Measurements from ENCODE around the gene TMSB4X. TPM values are rescaled to one million over a fixed set of nuclear protein-coding genes. Genes with fewer than 3 reads are reported as not detected.

Gene TMSB4X
- total RNA-seq, 1 donor from 2014 or later: 2,397 TPM

GRCh38 chrX:13022926-13023325 lies 48.0 kb downstream of the TMSB4X start:
- intact Hi-C loops (cut with DNase I): no loop called here
- H3K4me3 ChIP-seq: no peak overlapping the region
- no peaks in the 10 kb centered on the region for H3K27me3 ChIP-seq
- no peaks in the 10 kb centered on the region for H3K4me1 ChIP-seq
- TF ChIP-seq, protein P1, sequence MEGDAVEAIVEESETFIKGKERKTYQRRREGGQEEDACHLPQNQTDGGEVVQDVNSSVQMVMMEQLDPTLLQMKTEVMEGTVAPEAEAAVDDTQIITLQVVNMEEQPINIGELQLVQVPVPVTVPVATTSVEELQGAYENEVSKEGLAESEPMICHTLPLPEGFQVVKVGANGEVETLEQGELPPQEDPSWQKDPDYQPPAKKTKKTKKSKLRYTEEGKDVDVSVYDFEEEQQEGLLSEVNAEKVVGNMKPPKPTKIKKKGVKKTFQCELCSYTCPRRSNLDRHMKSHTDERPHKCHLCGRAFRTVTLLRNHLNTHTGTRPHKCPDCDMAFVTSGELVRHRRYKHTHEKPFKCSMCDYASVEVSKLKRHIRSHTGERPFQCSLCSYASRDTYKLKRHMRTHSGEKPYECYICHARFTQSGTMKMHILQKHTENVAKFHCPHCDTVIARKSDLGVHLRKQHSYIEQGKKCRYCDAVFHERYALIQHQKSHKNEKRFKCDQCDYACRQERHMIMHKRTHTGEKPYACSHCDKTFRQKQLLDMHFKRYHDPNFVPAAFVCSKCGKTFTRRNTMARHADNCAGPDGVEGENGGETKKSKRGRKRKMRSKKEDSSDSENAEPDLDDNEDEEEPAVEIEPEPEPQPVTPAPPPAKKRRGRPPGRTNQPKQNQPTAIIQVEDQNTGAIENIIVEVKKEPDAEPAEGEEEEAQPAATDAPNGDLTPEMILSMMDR (IDR thresholded peaks at IDR 0.05): no peak
- no peak overlapping the region for H3K27ac ChIP-seq
- H3K9me3 ChIP-seq: no peaks in the 10 kb centered on the region
- no peaks in the 10 kb centered on the region for H3K36me3 ChIP-seq
- no peak for DNase-seq (ENCODE audit: low spot score in 2 of 2)

- Histone ChIP-seq H3K27ac (no peak overlapping the region), H3K4me3 (no peak overlapping the region), H3K36me3 (no peaks in the 10 kb centered on the region), H3K9me3 (no peaks in the 10 kb centered on the region), H3K27me3 (no peaks in the 10 kb centered on the region), H3K4me1 (no peaks in the 10 kb centered on the region)
- intact Hi-C loops (cut with DNase I): no loop called here
- DNase-seq (ENCODE audit: low spot score in 2 of 2): no peak
- TF ChIP-seq, protein P1 (IDR thresholded peaks at IDR 0.05): no peak
Measured at GRCh38 chrX:13023567-13023966, 48.7 kb downstream of the TMSB4X start.

- no peak for DNase-seq (ENCODE audit: low spot score in 2 of 2)
- Histone ChIP-seq H3K4me1 (no peaks in the 10 kb centered on the region), H3K27me3 (no peaks in the 10 kb centered on the region)
Measured at GRCh38 chrX:13023979-13024378, 49.1 kb downstream of the TMSB4X start.

GRCh38 chrX:13024986-13025385 lies 50.1 kb downstream of the TMSB4X start:
- DNase-seq (ENCODE audit: low spot score in 2 of 2): no peak
- H3K27me3 ChIP-seq: no peaks in the 10 kb centered on the region
- H3K9me3 ChIP-seq: no peaks in the 10 kb centered on the region
- TF ChIP-seq, protein P1 (IDR thresholded peaks at IDR 0.05): no peak
- H3K4me1 ChIP-seq: peaks cover 0 to 5% of the 10 kb centered on the region in 2 donors
- intact Hi-C loops (cut with DNase I): no loop called here
- H3K4me3 ChIP-seq: no peak overlapping the region
- no peak overlapping the region for H3K27ac ChIP-seq
- no peaks in the 10 kb centered on the region for H3K36me3 ChIP-seq

More at GRCh38 chrX:13023979-13024378, 49.1 kb downstream of the TMSB4X start:
- Histone ChIP-seq H3K4me3 (no peak overlapping the region), H3K9me3 (no peaks in the 10 kb centered on the region), H3K36me3 (no peaks in the 10 kb centered on the region), H3K27ac (no peak overlapping the region)
- intact Hi-C loops (cut with DNase I): no loop called here
- TF ChIP-seq, protein P1 (IDR thresholded peaks at IDR 0.05): no peak

Other genes with a start within 250 kb of the TMSB4X start
- 46.2 TPM for gene PRPS2, start 183.7 kb upstream of the TMSB4X start, total RNA-seq
- gene TLR7, start 108.0 kb upstream of the TMSB4X start, total RNA-seq: not detected
- gene TLR8, start 68.5 kb upstream of the TMSB4X start, total RNA-seq: 0.53 TPM
- gene FAM9C, start 69.5 kb downstream of the TMSB4X start, total RNA-seq: not detected